ENCODE measurements around the gene TTC17. TPM values are rescaled to one million over a fixed set of nuclear protein-coding genes. Genes with fewer than 3 reads are reported as not detected.

TTC17 gene
- total and polyA plus RNA-seq, 2 of the 8 experiments (the other 6 are each of a cell fraction or from before 2014, with no cell fraction given), result 65.1 to 80.1 TPM

DNA sequence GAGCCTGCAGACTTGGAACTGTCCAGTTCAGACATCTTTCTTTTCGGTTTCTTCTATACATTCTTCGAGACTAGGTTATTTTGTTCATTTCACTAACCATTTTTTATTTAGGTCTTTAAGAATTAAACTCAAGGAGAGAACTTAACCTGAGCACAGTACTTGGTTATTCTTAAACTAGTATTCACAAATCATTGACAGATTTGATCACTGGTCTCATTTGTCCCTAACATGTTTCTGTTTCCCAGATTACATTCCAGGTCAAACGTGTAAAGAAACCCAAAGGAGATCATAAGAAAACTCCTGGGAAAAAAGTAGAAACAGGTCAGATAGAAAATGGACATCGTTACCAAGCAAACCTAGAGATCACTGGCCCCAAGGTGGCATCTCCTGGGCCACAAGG, 85.1 kb downstream of the TTC17 start:
- CTCF ChIA-PET (ENCODE audit: partially characterized antibody), result no interaction called here
- H2BK120ac ChIP-seq (replicated peaks; ENCODE audit: low read depth, low read length), result no peak overlapping the region
- DNase-seq (ENCODE audit: low read depth in 1 of 2, low spot score in 2 of 2), result no peak
- no peaks in the 10 kb centered on the region for H4K20me1 ChIP-seq (replicated peaks in 1 of 2; ENCODE audit: control insufficient read depth in 1 of 2, insufficient read depth in 2 of 2, low read length in 2 of 2)
- H3K56ac ChIP-seq (replicated peaks; ENCODE audit: insufficient read length, low read depth, low read length), result no peak overlapping the region
- H3K23me2 ChIP-seq (ENCODE audit: low read depth, low read length), result no peaks in the 10 kb centered on the region
- no peaks in the 10 kb centered on the region for H3K79me1 ChIP-seq (ENCODE audit: low read depth, low read length)
- H2BK15ac ChIP-seq (ENCODE audit: low read length), result no peak overlapping the region
- no peak overlapping the region for H3K4me3 ChIP-seq (ENCODE audit: extremely low read depth in 1 of 4, insufficient read depth in 2 of 4, low read depth in 3 of 4, low read length in 4 of 4)
- no peak overlapping the region for H3K23ac ChIP-seq (ENCODE audit: insufficient read length)
- no peaks in the 10 kb centered on the region for H3K9me3 ChIP-seq (ENCODE audit: insufficient read depth in 2 of 2, low read depth in 1 of 2, low read length in 1 of 2)
- no peak overlapping the region for H2BK12ac ChIP-seq (ENCODE audit: low read depth, low read length)
- FAIRE-seq, result no peak
- 86% methylated on average over 4 of the region's 4 CpGs; no CpG with 5 or more reads in 1 of the 2 experiments for WGBS, 2 experiments (ENCODE audit: extremely low coverage in 1 of 2, insufficient coverage in 1 of 2, insufficient read length in 1 of 2, insufficient replicate concordance in 2 of 2, low coverage in 1 of 2, low lambda C conversion rate in 2 of 2, missing lambda C conversion rate in 1 of 2)
- no peak overlapping the region for H3K4ac ChIP-seq (replicated peaks; ENCODE audit: insufficient read length, low read depth, low read length)
- no peak overlapping the region for H2BK20ac ChIP-seq (ENCODE audit: low read length)
- H3K79me2 ChIP-seq (ENCODE audit: control insufficient read depth in 1 of 2, insufficient read depth in 2 of 2, low read length in 2 of 2), result no peaks in the 10 kb centered on the region
- H3K4me1 ChIP-seq (replicated peaks in 1 of 4; ENCODE audit: control insufficient read depth in 3 of 4, insufficient read depth in 4 of 4, low read length in 3 of 4), result no peaks in the 10 kb centered on the region
- no peak overlapping the region for H2AFZ ChIP-seq (ENCODE audit: low read length)
- no peak overlapping the region for H4K5ac ChIP-seq (ENCODE audit: insufficient read length, low read depth, low read length)
- no peak overlapping the region for H3K9ac ChIP-seq (replicated peaks in 1 of 4; ENCODE audit: extremely low read depth in 1 of 4, low read depth in 3 of 4, low read length in 3 of 4)
- no peak overlapping the region for H4K8ac ChIP-seq (ENCODE audit: extremely low read depth, insufficient read depth, low read length)
- no peak overlapping the region for H3K18ac ChIP-seq (ENCODE audit: extremely low read depth, low read length)
- H3K14ac ChIP-seq (ENCODE audit: insufficient read length), result no peak overlapping the region
- no peak overlapping the region for H3K4me2 ChIP-seq (ENCODE audit: insufficient read depth in 1 of 2, low read depth in 2 of 2, low read length in 2 of 2)
- no peak overlapping the region for H4K91ac ChIP-seq (replicated peaks; ENCODE audit: insufficient read length, low read length)
- no peak overlapping the region for H2BK5ac ChIP-seq (ENCODE audit: low read depth, low read length)
- H3K27me3 ChIP-seq (replicated peaks in 1 of 4; ENCODE audit: control insufficient read depth in 3 of 4, extremely low read depth in 1 of 4, insufficient read depth in 3 of 4, low read length in 3 of 4), result no peaks in the 10 kb centered on the region
- no peak overlapping the region for H3K27ac ChIP-seq (ENCODE audit: low read depth, low read length)
- H2AK5ac ChIP-seq (ENCODE audit: low read depth, low read length), result no peak overlapping the region
- POLR2A ChIA-PET (ENCODE audit: partially characterized antibody), result no interaction called here
- peaks cover 8 to 66% (median 38%) of the 10 kb centered on the region in 4 experiments; a peak in 7 of 8 replicates for H3K36me3 ChIP-seq (ENCODE audit: control insufficient read depth in 2 of 4, insufficient read depth in 4 of 4, low read length in 3 of 4)
- TF ChIP-seq SP4 (IDR thresholded peaks at IDR 0.05; ENCODE audit: low read length) (no peak), KDM1A (IDR thresholded peaks at IDR 0.05; ENCODE audit: borderline replicate concordance, low read length) (no peak)

Data from H1 (cell line).